BLaER1 treated with 17β-estradiol and CSF1 and Interleukin-3, amounts not matched to agents 10 nM and 100 nM (cell line): ENCODE measurements around the gene FOXO6.

Source experiments
- H3K27ac ChIP-seq, 11 experiments: shearing (Covaris generic); formaldehyde crosslinking; 2 replicates each; pipeline ENCODE4 v1.8.1; 2022
- H3K27me3 ChIP-seq, 11 experiments: shearing (Covaris generic); formaldehyde crosslinking; 2 replicates each; pipeline ENCODE4 v1.8.1; 2022
- H3K36me3 ChIP-seq, 11 experiments: shearing (Covaris generic); formaldehyde crosslinking; 2 replicates each; pipeline ENCODE4 v1.8.1; 2022
- H3K4me1 ChIP-seq, 10 experiments: shearing (Covaris generic); formaldehyde crosslinking; 2 replicates each; pipeline ENCODE4 v1.8.1; 2022
- H3K4me2 ChIP-seq, 11 experiments: shearing (Covaris generic); formaldehyde crosslinking; 2 replicates each; pipeline ENCODE4 v1.8.1; 2022
- H3K4me3 ChIP-seq, 10 experiments: shearing (Covaris generic); formaldehyde crosslinking; 2 replicates each; pipeline ENCODE4 v1.8.1; 2022
- H3K9ac ChIP-seq, 11 experiments: shearing (Covaris generic); formaldehyde crosslinking; 2 replicates each; pipeline ENCODE4 v1.8.1; 2022
- H3K9me3 ChIP-seq, 11 experiments: shearing (Covaris generic); formaldehyde crosslinking; replicated peaks in 1 of 11; 2 replicates each; pipeline ENCODE4 v1.8.1; 2022
- H4K20me1 ChIP-seq, 11 experiments: shearing (Covaris generic); formaldehyde crosslinking; 2 replicates each; pipeline ENCODE4 v1.8.1; 2022
- Cebpa-rat ChIP-seq, 11 experiments: shearing (Covaris generic); IDR thresholded peaks; 2 replicates each; pipeline ENCODE4 v1.8.1; 2022

Gene FOXO6

GRCh38 chr1:41365772-41366454 is 4.7 kb downstream of the FOXO6 start:
- peaks cover 40 to 91% (median 88%) of the 10 kb centered on the region in 10 experiments for H3K4me1 ChIP-seq
- peaks cover 0 to 38% (median 12%) of the 10 kb centered on the region in 11 experiments; a peak in 8 of 22 replicates for H4K20me1 ChIP-seq
- TF ChIP-seq Cebpa-rat (IDR thresholded peaks at IDR 0.05) = no peak
- H3K27me3 ChIP-seq = peaks cover 20 to 52% (median 26%) of the 10 kb centered on the region in 11 experiments; a peak in 20 of 22 replicates
- peak overlapping the region; percentile 45 to 72 (median 62); a peak in 19 of 20 replicates for H3K4me3 ChIP-seq
- peak overlapping the region; percentile 87 to 99 (median 94) for H3K4me2 ChIP-seq
- no peaks in the 10 kb centered on the region for H3K36me3 ChIP-seq
- no peaks in the 10 kb centered on the region for H3K9me3 ChIP-seq
- peak overlapping the region; percentile 50 to 80 (median 74); a peak in 19 of 22 replicates for H3K9ac ChIP-seq
- H3K27ac ChIP-seq = peak overlapping the region in 9 of 11 experiments; percentile 48 to 79 (median 76); a peak in 17 of 22 replicates

- Histone ChIP-seq H3K27me3 (peaks cover 16 to 48% (median 22%) of the 10 kb centered on the region in 11 experiments; a peak in 20 of 22 replicates), H3K4me1 (peaks cover 48 to 96% (median 95%) of the 10 kb centered on the region in 10 experiments), H3K9me3 (no peaks in the 10 kb centered on the region), H3K27ac (peak overlapping the region in 10 of 11 experiments; percentile 17 to 79 (median 75); a peak in 19 of 22 replicates), H3K9ac (peak overlapping the region; percentile 60 to 80 (median 74)), H4K20me1 (peaks cover 0 to 35% (median 12%) of the 10 kb centered on the region in 11 experiments; a peak in 8 of 22 replicates), H3K4me3 (peak overlapping the region; percentile 45 to 72 (median 62)), H3K4me2 (peak overlapping the region; percentile 87 to 99 (median 94)), H3K36me3 (no peaks in the 10 kb centered on the region)
- no peak for TF ChIP-seq Cebpa-rat (IDR thresholded peaks at IDR 0.05)
These were observed 5.4 kb downstream of the FOXO6 start for GRCh38 chr1:41366455-41367287.

- Histone ChIP-seq H3K36me3 (no peaks in the 10 kb centered on the region), H3K4me1 (peaks cover 49 to 97% (median 95%) of the 10 kb centered on the region in 10 experiments), H3K4me3 (peak overlapping the region in 9 of 10 experiments; percentile 45 to 72 (median 62); a peak in 12 of 20 replicates), H3K9ac (peak overlapping the region in 8 of 11 experiments; percentile 66 to 80 (median 76); a peak in 15 of 22 replicates), H3K27ac (peak overlapping the region in 6 of 11 experiments; percentile 68 to 79 (median 76); a peak in 10 of 22 replicates), H4K20me1 (peaks cover 0 to 33% (median 12%) of the 10 kb centered on the region in 11 experiments; a peak in 8 of 22 replicates), H3K27me3 (peaks cover 10 to 42% (median 16%) of the 10 kb centered on the region in 11 experiments; a peak in 20 of 22 replicates), H3K9me3 (no peaks in the 10 kb centered on the region), H3K4me2 (peak overlapping the region; percentile 87 to 99 (median 94); a peak in 21 of 22 replicates)
- TF ChIP-seq Cebpa-rat (IDR thresholded peaks at IDR 0.05) = no peak
These were observed 6.0 kb downstream of the FOXO6 start for GRCh38 chr1:41367288-41367642.

- H3K4me2 ChIP-seq = peak overlapping the region in 8 of 11 experiments; percentile 87 to 99 (median 94); a peak in 16 of 22 replicates
- peaks cover 51 to 97% (median 95%) of the 10 kb centered on the region in 10 experiments for H3K4me1 ChIP-seq
- peak overlapping the region in 3 of 11 experiments; percentile 78 to 80 (median 80); a peak in 5 of 22 replicates for H3K9ac ChIP-seq
- no peak overlapping the region; a peak in 1 of 20 replicates for H3K4me3 ChIP-seq
- peak overlapping the region in 3 of 11 experiments; percentile 17 to 57 (median 42); a peak in 2 of 22 replicates for H3K27ac ChIP-seq
- peaks cover 0 to 31% (median 5%) of the 10 kb centered on the region in 11 experiments; a peak in 16 of 22 replicates for H3K27me3 ChIP-seq
- H3K36me3 ChIP-seq = no peaks in the 10 kb centered on the region
- H3K9me3 ChIP-seq = no peaks in the 10 kb centered on the region
- no peak for TF ChIP-seq Cebpa-rat (IDR thresholded peaks at IDR 0.05)
- peaks cover 0 to 22% (median 1%) of the 10 kb centered on the region in 11 experiments; a peak in 8 of 22 replicates for H4K20me1 ChIP-seq
These were observed 7.1 kb downstream of the FOXO6 start for GRCh38 chr1:41368366-41368765.

- H4K20me1 ChIP-seq = peaks cover 0 to 18% (median 0%) of the 10 kb centered on the region in 11 experiments; a peak in 7 of 22 replicates
- peak overlapping the region in 3 of 11 experiments; percentile 42 to 62 (median 57); a peak in 3 of 22 replicates for H3K27ac ChIP-seq
- peak overlapping the region in 9 of 11 experiments; percentile 3 to 99 (median 94); a peak in 16 of 22 replicates for H3K4me2 ChIP-seq
- peaks cover 55 to 97% (median 95%) of the 10 kb centered on the region in 10 experiments for H3K4me1 ChIP-seq
- H3K4me3 ChIP-seq = no peak overlapping the region
- peak overlapping the region in 3 of 11 experiments; percentile 37 to 80 (median 78); a peak in 3 of 22 replicates for H3K9ac ChIP-seq
- no peaks in the 10 kb centered on the region for H3K36me3 ChIP-seq
- TF ChIP-seq Cebpa-rat (IDR thresholded peaks at IDR 0.05) = no peak
- peaks cover 0 to 27% (median 1%) of the 10 kb centered on the region in 11 experiments; a peak in 7 of 22 replicates for H3K27me3 ChIP-seq
- no peaks in the 10 kb centered on the region for H3K9me3 ChIP-seq
These were observed 7.6 kb downstream of the FOXO6 start for GRCh38 chr1:41368801-41369200.

GRCh38 chr1:41369531-41369930 is 8.3 kb downstream of the FOXO6 start:
- H3K36me3 ChIP-seq = no peaks in the 10 kb centered on the region; a peak in 1 of 22 replicates

GRCh38 chr1:41370225-41370624 is 9.0 kb downstream of the FOXO6 start:
- peaks cover 0 to 17% (median 0%) of the 10 kb centered on the region in 11 experiments; a peak in 5 of 22 replicates for H4K20me1 ChIP-seq
- H3K4me3 ChIP-seq = no peak overlapping the region
- peaks cover 50 to 98% (median 95%) of the 10 kb centered on the region in 10 experiments for H3K4me1 ChIP-seq
- peaks cover 0 to 4% (median 0%) of the 10 kb centered on the region in 11 experiments; a peak in 1 of 22 replicates for H3K36me3 ChIP-seq
- peak overlapping the region; percentile 72 to 94 (median 90); a peak in 21 of 22 replicates for H3K4me2 ChIP-seq
- peak overlapping the region in 8 of 11 experiments; percentile 60 to 76 (median 70); a peak in 13 of 22 replicates for H3K27ac ChIP-seq
- H3K9me3 ChIP-seq = no peaks in the 10 kb centered on the region
- TF ChIP-seq Cebpa-rat (IDR thresholded peaks at IDR 0.05) = 0 out of 22 replicates have a peak, but pooled peaks of 1 of the 11 experiments have one; percentile 7
- H3K27me3 ChIP-seq = peaks cover 0 to 23% (median 0%) of the 10 kb centered on the region in 11 experiments; a peak in 5 of 22 replicates
- H3K9ac ChIP-seq = peak overlapping the region in 5 of 11 experiments; percentile 43 to 67 (median 62); a peak in 8 of 22 replicates

More at GRCh38 chr1:41369531-41369930, 8.3 kb downstream of the FOXO6 start:
- H3K9ac ChIP-seq = peak overlapping the region in 2 of 11 experiments; percentile 25 to 80; a peak in 2 of 22 replicates
- H4K20me1 ChIP-seq = peaks cover 0 to 14% (median 0%) of the 10 kb centered on the region in 11 experiments; a peak in 6 of 22 replicates
- H3K4me3 ChIP-seq = no peak overlapping the region
- peak overlapping the region in 5 of 11 experiments; percentile 5 to 62 (median 42); a peak in 7 of 22 replicates for H3K27ac ChIP-seq
- no peaks in the 10 kb centered on the region for H3K9me3 ChIP-seq
- peaks cover 54 to 99% (median 97%) of the 10 kb centered on the region in 10 experiments for H3K4me1 ChIP-seq
- peaks cover 0 to 24% (median 0%) of the 10 kb centered on the region in 11 experiments; a peak in 5 of 22 replicates for H3K27me3 ChIP-seq
- peak overlapping the region in 9 of 11 experiments; percentile 3 to 99 (median 94); a peak in 16 of 22 replicates for H3K4me2 ChIP-seq
- TF ChIP-seq Cebpa-rat (IDR thresholded peaks at IDR 0.05) = no peak
